Ramos (cell line): Measurements from ENCODE around the gene MRPL22.
"Not testable (repeated sequence)": the region's sequence is repeated elsewhere in the genome, so short reads cannot be mapped to it uniquely, and the experiment has no call there.

Experiments
- in situ Hi-C: fragments of 300-500 bp; cut with MboI; formaldehyde crosslinking; loops from one replicate; pipeline ENCODE4 v1.14.3; 2022; ENCODE audit warnings: low sequenced_read_pairs; ENCODE audit not compliant: unreplicated experiment

MRPL22 gene

DNA sequence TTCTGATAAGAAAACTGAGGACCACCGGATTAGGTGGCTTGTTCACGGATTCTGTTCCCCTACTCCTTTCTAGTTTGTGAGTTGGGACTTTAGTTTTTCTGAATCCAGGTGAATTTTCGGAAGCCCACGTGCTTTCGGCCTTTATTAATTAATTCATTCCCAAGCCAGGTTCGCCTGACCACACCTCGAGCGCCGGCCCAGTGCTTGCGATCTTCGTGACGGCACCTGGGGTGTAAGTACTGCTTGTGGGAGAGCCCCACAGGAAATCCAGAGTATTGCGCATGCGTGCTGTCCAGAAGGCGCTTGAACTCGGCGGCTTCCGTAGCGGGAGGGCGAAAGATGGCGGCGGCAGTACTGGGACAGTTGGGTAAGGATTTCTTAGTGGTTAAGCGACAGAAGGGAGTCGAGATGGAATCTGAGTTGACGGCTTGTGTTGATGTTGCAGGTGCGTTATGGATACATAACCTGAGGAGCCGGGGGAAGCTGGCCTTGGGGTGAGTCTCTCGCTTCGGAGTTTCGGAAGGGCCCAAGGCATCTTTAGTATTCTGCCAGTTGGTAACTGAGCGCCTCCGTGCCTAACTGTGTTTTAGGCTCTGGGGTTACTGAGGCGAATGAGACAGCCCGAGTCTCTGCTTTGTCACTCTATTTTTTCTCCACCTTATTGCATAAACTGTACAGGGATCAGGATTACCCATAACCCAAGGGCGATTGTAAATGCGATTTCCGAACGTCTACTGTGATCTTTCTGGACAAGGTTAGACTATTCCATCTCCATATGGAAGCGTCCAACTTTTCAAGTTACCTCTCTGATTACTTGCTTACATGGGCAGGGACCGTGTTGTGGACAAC is at the start of gene MRPL22:
MRPL22 (plus strand) TSS at position 302 of the 849 bp plus-strand sequence; CDS start at position 340, 38 bp downstream.
- in situ Hi-C loops: no loop called here

- in situ Hi-C loops: no loop called here
These were observed 48.5 kb upstream of the MRPL22 start for GRCh38 chr5:154892369-154892771.

DNA sequence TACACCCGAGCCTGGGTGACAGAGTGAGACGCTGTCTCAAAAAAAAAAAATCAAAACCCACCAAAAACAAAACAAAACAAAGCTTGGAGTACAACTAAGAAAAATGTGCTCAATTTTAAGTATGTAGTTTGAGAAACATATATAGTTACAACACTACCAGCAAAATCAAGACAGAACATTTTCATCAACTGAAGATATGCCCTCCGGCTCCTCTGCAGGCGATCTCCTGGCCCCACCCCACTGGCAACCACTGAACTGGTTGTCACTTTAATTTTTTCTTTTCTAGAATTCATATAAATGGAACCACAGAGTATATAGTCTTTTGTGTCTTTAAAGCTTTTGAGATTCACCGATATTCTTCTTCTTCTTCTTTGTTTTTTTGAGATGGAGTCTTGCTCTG is 47.5 kb upstream of the MRPL22 start:
- in situ Hi-C loops: no loop called here

- in situ Hi-C loops: no loop called here
These were observed 45.0 kb upstream of the MRPL22 start for GRCh38 chr5:154895606-154896561.

DNA sequence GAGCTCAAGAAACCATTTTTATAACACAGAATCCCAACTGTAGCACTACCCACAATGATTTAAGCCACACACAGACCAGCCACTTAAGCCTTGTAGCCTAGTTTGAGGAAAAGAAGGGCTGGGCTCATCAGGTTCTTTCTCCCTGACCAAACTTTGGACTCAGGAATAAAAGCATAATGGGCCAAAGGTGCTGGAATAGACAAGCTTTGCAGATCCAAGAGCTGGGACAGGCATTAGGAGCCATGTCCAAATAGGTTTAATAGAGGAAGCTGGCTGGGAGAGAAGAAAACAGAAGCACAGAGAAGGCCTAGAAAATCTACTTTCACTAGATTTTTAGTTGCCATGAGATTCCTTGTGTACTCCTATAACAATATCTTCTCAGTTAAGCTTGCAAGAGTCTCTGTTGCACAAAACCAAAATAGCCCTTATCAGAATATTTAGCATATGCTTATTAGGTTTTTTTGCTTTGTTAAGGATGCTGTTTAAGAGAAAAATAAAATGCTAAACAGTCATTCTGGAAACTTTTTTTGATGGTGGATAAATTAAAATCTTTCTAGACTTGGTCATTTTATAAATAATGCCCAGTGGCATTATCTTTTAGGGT is 44.2 kb upstream of the MRPL22 start:
- in situ Hi-C loops: no loop called here

GRCh38 chr5:154898210-154898609 is 42.7 kb upstream of the MRPL22 start:
- in situ Hi-C loops: no loop called here

GRCh38 chr5:154899151-154899816 is 41.6 kb upstream of the MRPL22 start:
- in situ Hi-C loops: no loop called here

- in situ Hi-C loops: no loop called here
These were observed 40.8 kb upstream of the MRPL22 start for GRCh38 chr5:154900066-154900465.

- in situ Hi-C loops: no loop called here
These were observed 39.6 kb upstream of the MRPL22 start for GRCh38 chr5:154901276-154901675.

DNA sequence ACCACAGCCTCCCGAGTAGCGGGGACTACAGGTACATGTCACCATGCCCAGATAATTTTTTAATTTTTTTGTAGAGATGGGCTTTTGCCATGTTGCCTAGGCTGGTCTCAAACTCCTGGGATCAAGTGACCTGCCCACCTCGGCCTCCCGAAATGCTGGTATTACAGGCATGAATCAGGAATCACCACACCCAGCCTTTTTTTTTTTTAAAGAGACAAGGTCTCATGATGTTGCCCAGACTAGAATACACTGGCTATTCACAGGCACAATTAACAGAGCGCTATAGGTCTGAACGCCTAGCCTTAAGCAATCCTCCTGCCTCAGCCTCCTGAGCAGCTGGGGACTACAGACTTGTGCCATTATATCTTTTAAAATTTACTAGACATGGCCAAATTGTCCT is 39.0 kb upstream of the MRPL22 start:
- in situ Hi-C loops: no loop called here

DNA sequence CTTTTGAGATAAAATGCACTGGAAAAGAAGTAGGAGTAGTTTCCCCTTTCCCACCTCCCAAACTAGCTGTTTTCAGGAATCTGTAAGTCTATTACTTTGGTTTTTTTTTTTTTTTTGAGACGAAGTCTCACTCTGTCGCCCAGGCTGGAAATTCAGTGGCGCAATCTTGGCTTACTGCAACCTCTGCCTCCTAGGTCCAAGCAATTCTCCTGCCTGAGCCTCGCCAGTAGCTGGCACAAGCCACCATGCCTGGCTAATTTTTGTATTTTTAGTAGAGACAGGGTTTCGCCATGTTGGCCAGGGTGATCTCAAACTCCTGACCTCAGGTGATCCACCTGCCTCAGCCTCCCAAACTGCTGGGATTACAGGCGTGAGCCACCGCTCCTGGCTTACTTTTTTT is 35.3 kb upstream of the MRPL22 start:
- in situ Hi-C loops: not testable (repeated sequence)

- in situ Hi-C loops: no loop called here
These were observed 24.0 kb upstream of the MRPL22 start for GRCh38 chr5:154916874-154917273.

- in situ Hi-C loops: no loop called here
These were observed 23.1 kb upstream of the MRPL22 start for GRCh38 chr5:154917757-154918156.

DNA sequence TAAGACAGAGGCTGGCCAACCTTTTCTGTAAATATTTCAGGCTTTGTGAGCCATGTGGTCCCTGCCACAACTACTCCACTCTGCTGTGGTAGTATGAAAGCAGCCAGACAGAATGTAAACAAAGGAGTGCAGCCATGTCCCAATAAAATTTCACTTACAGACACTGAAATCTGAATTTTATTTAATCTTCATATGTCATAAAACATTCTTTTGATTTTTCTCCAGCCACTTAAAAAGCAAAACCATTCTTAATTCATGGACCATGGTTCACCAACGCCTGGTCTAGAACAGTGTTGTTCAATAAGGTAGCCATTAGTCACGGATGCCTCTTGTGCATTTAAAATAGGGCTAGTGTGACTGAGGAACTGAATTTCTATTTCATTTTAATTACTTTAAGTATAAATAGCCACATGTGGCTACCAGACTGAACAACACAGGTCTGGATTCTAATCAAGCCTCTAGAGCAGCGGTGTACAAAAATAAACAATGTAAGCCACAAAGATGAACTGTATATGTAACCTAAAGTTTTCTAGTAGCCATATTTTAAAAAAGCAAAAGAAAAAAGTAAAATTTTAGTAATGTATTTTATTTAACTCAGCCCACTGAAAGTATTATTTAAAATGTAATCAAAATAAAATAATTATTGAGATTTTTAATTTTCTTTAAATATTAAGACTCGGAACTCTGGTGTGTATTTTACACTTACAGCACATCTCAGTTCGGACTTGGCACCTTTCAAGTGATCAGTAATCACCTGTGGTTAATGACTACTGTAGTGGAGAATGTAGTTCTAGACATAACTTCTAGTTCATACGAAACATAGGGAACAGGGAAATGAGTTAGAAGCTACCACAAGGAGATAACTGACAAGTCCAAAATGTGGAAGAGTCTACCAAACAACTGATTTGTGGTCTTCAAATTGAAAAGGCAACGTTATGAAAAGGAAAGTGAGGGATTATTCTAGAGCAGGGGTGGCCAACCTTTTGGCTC is 17.1 kb upstream of the MRPL22 start:
- in situ Hi-C loops: no loop called here

DNA sequence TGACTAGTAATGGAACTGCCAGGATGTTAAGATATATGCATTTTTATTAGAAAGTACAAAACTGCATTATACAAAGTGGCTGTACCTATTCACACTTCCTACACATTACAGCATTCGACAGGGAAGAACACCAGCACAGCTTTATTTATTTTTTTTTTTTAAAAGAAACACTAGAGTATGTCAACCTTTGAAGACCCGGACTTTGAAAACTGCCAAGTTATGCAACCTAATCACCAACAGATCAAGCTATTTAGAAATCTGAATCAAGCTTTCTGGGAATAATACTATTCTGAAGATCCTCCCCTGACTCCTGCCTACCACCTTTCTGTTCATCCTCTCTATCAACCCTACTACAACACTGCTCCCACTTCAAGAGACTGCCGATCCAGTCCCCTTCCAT is 7.3 kb upstream of the MRPL22 start:
- in situ Hi-C loops: no loop called here

DNA sequence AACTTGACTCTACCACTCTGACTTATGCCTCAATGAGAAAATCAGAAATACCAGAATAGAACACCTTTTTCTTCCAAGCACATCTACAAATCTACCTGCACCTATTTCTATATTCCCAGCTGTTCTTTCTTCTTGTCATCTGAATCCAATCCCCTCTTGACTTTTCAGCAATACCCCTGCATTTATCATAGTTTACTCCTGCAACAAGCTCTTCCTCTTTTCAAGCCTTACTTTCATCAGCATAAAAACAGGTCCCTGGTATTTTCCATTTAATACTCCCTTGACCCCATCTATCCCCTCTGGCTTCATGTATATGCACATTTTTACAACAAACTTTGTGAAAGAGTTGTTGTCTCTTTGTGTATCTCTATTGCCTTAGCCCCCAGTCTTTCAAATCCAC is 6.0 kb upstream of the MRPL22 start:
- in situ Hi-C loops: no loop called here

DNA sequence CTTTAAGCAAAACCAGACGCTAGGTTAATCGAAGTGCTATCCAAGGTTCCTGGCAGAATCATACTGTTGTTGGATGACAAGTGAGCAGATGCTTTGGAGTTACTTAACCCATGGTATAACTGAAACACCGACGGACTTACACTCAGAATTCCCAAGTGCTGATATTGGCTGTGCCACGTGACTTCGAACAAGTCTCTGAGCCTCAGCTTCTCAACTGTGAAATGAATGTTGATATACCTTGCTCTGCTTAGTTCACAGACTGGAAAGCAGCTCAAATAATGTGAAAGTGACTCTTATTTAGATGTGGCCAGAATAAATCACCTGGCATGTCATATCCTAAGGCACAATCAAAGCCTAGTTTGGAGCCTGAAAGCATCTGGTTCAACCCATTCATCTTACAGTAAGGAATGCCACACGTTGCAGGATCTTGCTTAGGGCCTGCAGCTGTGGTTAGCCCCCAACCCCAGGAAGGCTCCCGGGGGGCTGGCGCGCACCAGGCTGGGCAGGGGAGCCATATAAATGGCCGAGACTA is 3.6 kb upstream of the MRPL22 start:
- in situ Hi-C loops: no loop called here

DNA sequence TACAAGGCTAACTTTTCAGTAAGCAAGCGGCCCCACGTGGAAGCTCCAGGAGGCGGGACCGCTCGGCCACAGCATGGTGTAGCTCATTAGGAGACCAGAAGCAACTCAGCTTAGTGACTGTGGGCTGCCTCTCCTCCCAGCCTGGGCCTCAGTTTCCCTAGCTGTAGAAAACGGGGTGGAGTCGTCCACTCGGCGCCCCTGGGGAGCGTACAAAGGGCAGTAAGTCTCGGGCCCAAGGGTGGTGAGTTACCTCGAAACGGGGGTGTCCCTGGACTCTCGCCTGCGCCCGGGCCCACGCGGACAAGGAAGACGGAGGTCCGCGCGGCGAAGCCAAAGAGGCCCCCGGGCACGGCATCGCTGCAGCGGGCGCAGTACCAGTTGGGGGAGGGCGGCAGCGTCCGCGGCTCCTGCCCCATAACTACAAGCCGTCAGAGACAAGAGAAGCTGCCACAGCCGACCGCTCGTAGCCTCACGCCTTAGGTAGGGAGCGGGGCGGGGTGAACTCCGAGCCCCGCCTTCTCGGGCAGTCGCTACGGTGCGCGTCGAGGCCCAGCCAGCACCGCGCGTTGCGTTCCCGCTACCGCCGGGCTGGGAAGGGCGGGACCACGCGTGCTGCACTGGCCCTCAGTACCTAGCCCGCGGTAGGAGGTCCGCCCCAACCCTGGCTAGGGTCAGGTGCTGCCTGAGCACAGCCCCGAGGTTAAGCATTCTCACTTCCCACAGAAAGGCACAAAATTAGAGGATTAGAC is 3.0 kb upstream of the MRPL22 start, which contains the start of gene GEMIN5:
GEMIN5 (minus strand) TSS at position 494 of the 749 bp plus-strand sequence; CDS start at position 416, 78 bp downstream.
- in situ Hi-C loops: no loop called here
